Mesodermal cell (in vitro differentiated cells): ENCODE data around the gene TMED10.
A peak's percentile ranks its signal among the peaks of the same experiment; 100 is the strongest.

ENCODE experiments used
- H3K27ac ChIP-seq: 2 replicates; pipeline ENCODE4 v1.7.0; 2013; ENCODE audit warnings: mild to moderate bottlenecking, low read depth, low read length, moderate library complexity; ENCODE audit not compliant: severe bottlenecking
- H3K36me3 ChIP-seq: 2 replicates; pipeline ENCODE4 v1.7.1; 2013; ENCODE audit warnings: mild to moderate bottlenecking, low read length, moderate library complexity; ENCODE audit not compliant: control insufficient read depth, insufficient read depth
- H3K4me1 ChIP-seq: one replicate; pipeline ENCODE4 v1.7.1; 2013; ENCODE audit warnings: mild to moderate bottlenecking, low read length; ENCODE audit not compliant: insufficient read depth, control insufficient read depth, poor library complexity, severe bottlenecking
- H3K4me3 ChIP-seq: 2 replicates; pipeline ENCODE4 v1.7.0; 2013; ENCODE audit warnings: low read length, control low read depth, mild to moderate bottlenecking; ENCODE audit not compliant: insufficient read depth, poor library complexity, severe bottlenecking; ENCODE audit errors: extremely low read depth
- H3K9me3 ChIP-seq: 2 replicates; pipeline ENCODE4 v1.7.1; 2013; ENCODE audit warnings: mild to moderate bottlenecking, low read length, moderate library complexity; ENCODE audit not compliant: control insufficient read depth
- WGBS, 2 experiments: methylation state at CpG; one replicate each; pipeline ENCODE4 v1.1.5; 2013; ENCODE audit warnings: missing lambda C conversion rate in 2 of 2; ENCODE audit not compliant: insufficient coverage in 2 of 2; 5-methylcytosine and 5-hydroxymethylcytosine counted together

Gene TMED10

GRCh38 chr14:75143761-75144527, 32.5 kb downstream of the TMED10 start:
- peaks cover 31% of the 10 kb centered on the region for H3K4me1 ChIP-seq
- H3K36me3 ChIP-seq = peaks cover 33% of the 10 kb centered on the region
- H3K4me3 ChIP-seq = no peak overlapping the region
- H3K9me3 ChIP-seq = no peaks in the 10 kb centered on the region
- 90 to 95% methylated on average over 6 to 7 of the region's 9 CpGs for WGBS, 2 experiments
- no peak overlapping the region for H3K27ac ChIP-seq

DNA sequence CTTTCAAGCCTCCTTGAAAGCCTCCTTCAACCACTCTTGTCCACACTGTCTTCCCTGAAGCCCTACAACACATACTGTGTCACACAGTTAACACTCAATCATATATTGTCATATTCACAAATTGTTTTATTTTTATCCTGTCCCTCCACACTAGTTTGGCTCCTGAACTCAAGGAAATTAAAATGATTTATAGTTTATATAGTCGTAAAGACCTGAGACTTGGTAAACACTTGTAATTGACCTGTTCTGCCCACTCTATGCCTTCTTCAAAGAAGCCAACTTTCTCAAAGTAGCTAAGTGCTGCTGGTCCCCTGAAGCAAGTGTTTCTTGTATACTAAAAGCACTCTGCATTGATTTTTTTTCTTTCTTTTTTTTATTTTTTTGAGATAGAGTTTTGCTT, 33.9 kb downstream of the TMED10 start:
- H3K4me3 ChIP-seq = no peak overlapping the region
- H3K27ac ChIP-seq = peak overlapping the region; percentile 29
- no CpG with 5 or more reads among the region's 1 CpG for WGBS, 2 experiments
- H3K4me1 ChIP-seq = peaks cover 20% of the 10 kb centered on the region
- H3K9me3 ChIP-seq = no peaks in the 10 kb centered on the region
- H3K36me3 ChIP-seq = peaks cover 36% of the 10 kb centered on the region

GRCh38 chr14:75141967-75142366, 34.4 kb downstream of the TMED10 start:
- Histone ChIP-seq H3K27ac (no peak overlapping the region), H3K4me3 (no peak overlapping the region)

DNA sequence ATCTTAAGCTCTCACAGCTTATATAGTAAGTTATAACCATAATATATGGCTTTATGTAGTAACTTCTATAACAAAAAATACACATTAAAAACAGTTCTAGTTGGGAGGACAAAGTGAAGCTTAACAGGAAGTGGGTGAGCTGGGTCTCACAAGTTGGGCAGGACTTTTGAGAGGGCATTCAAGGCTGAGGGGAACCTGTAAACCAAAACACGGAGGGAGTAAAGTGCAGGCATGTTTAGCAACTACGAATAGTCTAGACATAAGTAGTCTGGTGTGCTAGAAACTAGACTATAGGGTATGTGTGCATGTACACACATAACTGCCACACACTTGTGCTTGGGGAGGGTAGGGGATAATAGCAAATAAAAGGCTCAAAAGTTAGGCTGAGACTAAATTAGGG, 35.4 kb downstream of the TMED10 start:
- Histone ChIP-seq H3K27ac (no peak overlapping the region), H3K4me1 (peaks cover 10% of the 10 kb centered on the region), H3K4me3 (no peak overlapping the region), H3K36me3 (peaks cover 42% of the 10 kb centered on the region), H3K9me3 (no peaks in the 10 kb centered on the region)
- 90 to 94% methylated on average over 2 of the region's 2 CpGs for WGBS, 2 experiments

More at GRCh38 chr14:75141967-75142366, 34.4 kb downstream of the TMED10 start:
- Histone ChIP-seq H3K4me1 (peaks cover 16% of the 10 kb centered on the region), H3K36me3 (peaks cover 36% of the 10 kb centered on the region), H3K9me3 (no peaks in the 10 kb centered on the region)

- WGBS, 2 experiments = no CpG with 5 or more reads among the region's 2 CpGs
- H3K27ac ChIP-seq = no peak overlapping the region
- peaks cover 5% of the 10 kb centered on the region for H3K4me1 ChIP-seq
- H3K36me3 ChIP-seq = peaks cover 43% of the 10 kb centered on the region
- no peak overlapping the region for H3K4me3 ChIP-seq
- H3K9me3 ChIP-seq = no peaks in the 10 kb centered on the region
Observed at GRCh38 chr14:75140620-75141019, 35.8 kb downstream of the TMED10 start.

DNA sequence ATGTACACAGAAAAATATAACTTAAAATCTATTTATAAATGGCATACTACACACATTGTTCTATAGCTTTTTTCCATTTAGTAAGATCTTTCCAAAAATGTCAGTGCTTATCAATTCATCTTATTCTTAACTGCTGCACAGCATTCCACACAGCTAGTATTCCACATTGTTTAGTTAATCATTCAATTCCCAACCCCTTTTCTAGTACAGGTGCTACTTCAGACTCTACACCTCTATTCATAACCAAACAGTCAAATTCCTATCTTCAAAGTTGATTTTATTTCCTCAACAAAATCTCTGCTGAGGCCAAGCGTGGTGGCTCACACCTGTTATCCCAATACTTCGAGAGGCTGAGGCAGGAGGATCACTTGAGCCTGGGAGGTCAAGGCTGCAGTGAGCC, 37.2 kb downstream of the TMED10 start:
- no peak overlapping the region for H3K4me3 ChIP-seq
- peaks cover 43% of the 10 kb centered on the region for H3K36me3 ChIP-seq
- H3K9me3 ChIP-seq = no peaks in the 10 kb centered on the region
- 95 to 100% methylated on average over 2 of the region's 2 CpGs for WGBS, 2 experiments
- no peaks in the 10 kb centered on the region for H3K4me1 ChIP-seq
- no peak overlapping the region for H3K27ac ChIP-seq

DNA sequence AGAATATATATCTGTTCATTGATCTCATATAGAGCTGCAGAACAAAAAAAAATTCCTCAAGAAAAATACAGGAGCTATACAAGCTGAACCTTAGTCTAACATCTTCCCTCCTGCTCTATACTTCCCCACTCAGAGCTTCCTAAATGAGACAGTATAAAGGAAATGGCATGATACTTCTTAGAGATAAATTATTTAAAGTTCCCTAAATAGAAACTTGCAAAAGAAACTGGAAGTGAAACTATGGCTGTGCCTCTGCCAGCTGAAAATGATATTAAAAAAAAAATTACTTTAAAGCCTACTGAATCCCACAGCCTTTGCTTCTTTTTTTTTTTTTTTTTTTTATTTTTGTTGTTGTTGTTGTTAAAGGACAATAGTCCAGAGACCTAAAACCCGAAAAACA, 37.9 kb downstream of the TMED10 start:
- Histone ChIP-seq H3K36me3 (peaks cover 47% of the 10 kb centered on the region), H3K9me3 (no peaks in the 10 kb centered on the region), H3K4me1 (no peaks in the 10 kb centered on the region), H3K4me3 (no peak overlapping the region), H3K27ac (no peak overlapping the region)
- WGBS, 2 experiments = no CpG with 5 or more reads among the region's 1 CpG

DNA sequence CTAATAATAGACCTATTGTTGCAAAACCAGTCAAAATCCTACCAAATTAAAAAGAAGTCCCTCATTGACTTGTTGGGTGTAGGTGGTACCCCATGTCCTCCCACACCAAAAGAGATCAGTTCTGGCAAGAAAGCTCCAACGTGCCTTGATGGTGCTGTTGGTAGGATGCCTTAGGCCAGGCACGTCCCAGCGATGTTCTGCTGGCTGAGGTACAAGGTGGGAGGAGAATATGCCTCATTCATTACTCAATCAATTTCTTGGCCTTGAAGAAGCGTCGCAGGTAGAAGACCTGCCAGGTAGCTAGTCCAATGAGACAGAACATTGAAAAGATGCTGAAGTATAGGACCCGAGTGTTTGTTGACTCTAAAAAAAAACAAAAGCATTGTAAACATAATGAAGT, 41.8 kb downstream of the TMED10 start:
- Histone ChIP-seq H3K36me3 (peaks cover 58% of the 10 kb centered on the region), H3K4me3 (no peak overlapping the region), H3K9me3 (no peaks in the 10 kb centered on the region), H3K4me1 (no peaks in the 10 kb centered on the region), H3K27ac (no peak overlapping the region)
- WGBS, 2 experiments = 100% methylated on average over 1 to 3 of the region's 6 CpGs

DNA sequence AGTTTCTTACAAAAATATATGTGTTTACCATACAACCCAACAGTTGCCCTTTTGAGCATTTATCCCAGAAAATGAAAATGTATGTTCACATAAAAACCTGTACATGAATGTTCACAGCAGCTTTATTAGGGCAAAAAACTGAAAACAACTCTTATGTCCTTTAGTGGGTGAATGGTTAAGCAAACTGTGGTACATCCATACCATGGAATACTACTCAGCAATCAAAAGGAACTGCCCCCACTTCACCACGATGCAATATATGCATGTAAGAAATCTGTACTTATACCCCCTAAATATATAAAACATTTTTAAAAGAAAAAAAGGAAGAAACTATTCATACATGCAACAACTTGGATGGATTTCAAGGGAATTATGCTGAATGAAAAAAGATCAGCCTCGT, 42.8 kb downstream of the TMED10 start:
- no peak overlapping the region for H3K27ac ChIP-seq
- no peak overlapping the region for H3K4me3 ChIP-seq
- no CpG with 5 or more reads among the region's 2 CpGs for WGBS, 2 experiments
- no peaks in the 10 kb centered on the region for H3K9me3 ChIP-seq
- peaks cover 58% of the 10 kb centered on the region for H3K36me3 ChIP-seq
- H3K4me1 ChIP-seq = no peaks in the 10 kb centered on the region

DNA sequence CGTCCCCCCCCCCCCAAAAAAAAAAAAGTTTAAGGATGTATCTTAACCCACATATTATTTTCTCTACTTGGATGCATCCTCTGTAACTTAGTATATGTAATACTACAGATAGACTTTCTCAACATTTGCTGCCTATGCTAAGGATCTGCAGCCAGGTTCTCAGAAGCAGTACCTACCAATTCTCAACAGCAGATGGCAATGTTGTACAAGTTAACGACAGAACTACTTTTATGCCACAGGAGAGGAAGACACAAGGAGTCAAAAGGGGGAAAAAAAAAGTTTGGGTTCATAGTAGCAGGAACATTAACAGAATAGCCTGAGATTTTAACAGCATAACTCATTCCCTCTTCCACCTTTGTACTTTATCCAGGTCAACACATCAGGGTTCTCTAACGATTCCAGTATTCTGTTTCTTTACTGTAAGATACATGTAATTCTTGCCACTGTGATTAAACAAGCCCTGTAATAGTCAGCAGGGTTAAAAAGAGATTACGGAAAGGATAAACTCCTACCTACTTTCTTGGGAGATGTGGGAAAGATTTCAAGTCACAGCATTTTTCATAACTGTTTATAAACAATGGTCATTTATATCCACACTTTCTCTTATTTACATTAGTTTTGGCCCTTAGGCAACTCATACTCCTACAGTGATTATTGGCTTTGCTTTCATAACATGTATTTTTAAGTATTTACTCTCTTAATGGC, 43.9 kb downstream of the TMED10 start:
- no peaks in the 10 kb centered on the region for H3K9me3 ChIP-seq
- peaks cover 62% of the 10 kb centered on the region for H3K36me3 ChIP-seq
- no peak overlapping the region for H3K4me3 ChIP-seq
- H3K4me1 ChIP-seq = no peaks in the 10 kb centered on the region
- no peak overlapping the region for H3K27ac ChIP-seq
- WGBS, 2 experiments = 20% methylated on average over 2 of the region's 4 CpGs; no CpG with 5 or more reads in 1 of the 2 experiments

GRCh38 chr14:75128596-75128990, 47.8 kb downstream of the TMED10 start:
- Histone ChIP-seq H3K27ac (no peak overlapping the region), H3K36me3 (peaks cover 35% of the 10 kb centered on the region), H3K4me3 (no peak overlapping the region), H3K4me1 (peaks cover 19% of the 10 kb centered on the region), H3K9me3 (no peaks in the 10 kb centered on the region)
- WGBS, 2 experiments = 85 to 86% methylated on average over 3 of the region's 5 CpGs
